Measurements from ENCODE around the gene SRGAP1. TPM values are rescaled to one million over a fixed set of nuclear protein-coding genes. Genes with fewer than 3 reads are reported as not detected.
"Not testable (repeated sequence)": the region's sequence is repeated elsewhere in the genome, so short reads cannot be mapped to it uniquely, and the experiment has no call there.

Gene SRGAP1
- total RNA-seq, 4 donors from 2014 or later: 7.2 to 22.9 (median 11.5) TPM

DNA sequence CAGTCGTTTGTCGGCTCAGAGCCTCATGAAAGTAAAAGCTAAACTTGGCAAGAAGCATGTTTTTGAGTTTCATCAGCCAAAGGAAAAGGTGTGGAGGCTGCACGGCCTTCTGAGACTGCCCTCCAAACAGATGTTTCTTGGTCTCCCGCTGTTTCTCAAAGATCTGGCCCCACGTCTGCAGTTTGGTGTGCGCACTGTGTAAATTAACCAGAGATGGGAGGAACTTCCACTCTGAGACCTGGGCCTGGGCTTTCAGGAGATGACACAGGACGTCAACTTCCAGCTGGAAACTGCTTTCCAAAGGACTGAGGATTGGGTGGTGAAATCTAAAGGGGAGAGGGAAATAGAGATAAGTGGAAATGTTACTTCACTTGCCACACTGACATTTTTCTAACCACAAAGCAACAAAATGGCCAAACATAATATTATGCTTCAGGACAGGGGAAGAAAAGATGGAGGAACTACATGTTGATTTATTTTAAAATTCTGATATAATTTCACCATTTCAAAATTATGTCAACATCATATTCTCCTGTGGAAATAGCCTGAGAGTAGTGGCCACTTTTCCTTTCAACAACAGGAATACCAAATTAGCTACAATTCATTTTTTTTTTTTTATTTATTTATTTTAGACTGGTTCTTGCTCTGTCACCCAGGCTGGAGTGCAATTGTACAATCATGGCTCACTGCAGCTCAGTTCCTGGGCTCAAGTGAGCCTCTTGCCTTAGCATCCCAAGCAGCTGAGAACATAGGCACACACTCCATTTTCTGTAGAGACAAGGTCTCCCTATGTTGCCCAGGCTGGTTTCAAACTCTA, 350.0 kb downstream of the SRGAP1 start:
- peaks cover 0 to 25% of the 10 kb centered on the region in 2 donors for H3K36me3 ChIP-seq
- no peaks in the 10 kb centered on the region for H3K4me1 ChIP-seq
- TF ChIP-seq POLR2AphosphoS5 (IDR thresholded peaks at IDR 0.05): no peak
- TF ChIP-seq EP300 (IDR thresholded peaks at IDR 0.05): no peak
- TF ChIP-seq, protein P1, sequence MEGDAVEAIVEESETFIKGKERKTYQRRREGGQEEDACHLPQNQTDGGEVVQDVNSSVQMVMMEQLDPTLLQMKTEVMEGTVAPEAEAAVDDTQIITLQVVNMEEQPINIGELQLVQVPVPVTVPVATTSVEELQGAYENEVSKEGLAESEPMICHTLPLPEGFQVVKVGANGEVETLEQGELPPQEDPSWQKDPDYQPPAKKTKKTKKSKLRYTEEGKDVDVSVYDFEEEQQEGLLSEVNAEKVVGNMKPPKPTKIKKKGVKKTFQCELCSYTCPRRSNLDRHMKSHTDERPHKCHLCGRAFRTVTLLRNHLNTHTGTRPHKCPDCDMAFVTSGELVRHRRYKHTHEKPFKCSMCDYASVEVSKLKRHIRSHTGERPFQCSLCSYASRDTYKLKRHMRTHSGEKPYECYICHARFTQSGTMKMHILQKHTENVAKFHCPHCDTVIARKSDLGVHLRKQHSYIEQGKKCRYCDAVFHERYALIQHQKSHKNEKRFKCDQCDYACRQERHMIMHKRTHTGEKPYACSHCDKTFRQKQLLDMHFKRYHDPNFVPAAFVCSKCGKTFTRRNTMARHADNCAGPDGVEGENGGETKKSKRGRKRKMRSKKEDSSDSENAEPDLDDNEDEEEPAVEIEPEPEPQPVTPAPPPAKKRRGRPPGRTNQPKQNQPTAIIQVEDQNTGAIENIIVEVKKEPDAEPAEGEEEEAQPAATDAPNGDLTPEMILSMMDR (IDR thresholded peaks at IDR 0.05): no peak
- no peak for TF ChIP-seq POLR2A (IDR thresholded peaks at IDR 0.05)
- 67 to 83% methylated on average over 1 to 5 of the region's 7 CpGs for WGBS, 2 donors (ENCODE audit: low coverage in 1 of 2)
- no peaks in the 10 kb centered on the region for H3K9me3 ChIP-seq
- no peak overlapping the region for H3K27ac ChIP-seq
- no peak overlapping the region for H3K4me3 ChIP-seq
- no peaks in the 10 kb centered on the region for H3K27me3 ChIP-seq
- no peak for ATAC-seq

DNA sequence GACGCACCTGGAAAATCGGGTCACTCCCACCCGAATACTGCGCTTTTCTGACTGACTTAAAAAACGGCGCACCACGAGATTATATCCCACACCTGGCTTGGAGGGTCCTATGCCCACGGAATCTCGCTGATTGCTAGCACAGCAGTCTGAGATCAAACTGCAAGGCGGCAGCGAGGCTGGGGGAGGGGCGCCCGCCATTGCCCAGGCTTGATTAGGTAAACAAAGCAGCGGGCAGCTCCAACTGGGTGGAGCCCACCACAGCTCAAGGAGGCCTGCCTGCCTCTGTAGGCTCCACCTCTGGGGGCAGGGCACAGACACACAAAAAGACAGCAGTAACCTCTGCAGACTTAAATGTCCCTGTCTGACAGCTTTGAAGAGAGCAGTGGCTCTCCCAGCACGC, 351.3 kb downstream of the SRGAP1 start:
- H3K4me1 ChIP-seq, H3K4me3 ChIP-seq, H3K27ac ChIP-seq, ATAC-seq, H3K27me3 ChIP-seq, H3K9me3 ChIP-seq: not testable (repeated sequence)
- WGBS, 2 donors (ENCODE audit: low coverage in 1 of 2): no CpG with 5 or more reads among the region's 15 CpGs
- H3K36me3 ChIP-seq: peaks cover 0 to 25% of the 10 kb centered on the region in 2 donors

DNA sequence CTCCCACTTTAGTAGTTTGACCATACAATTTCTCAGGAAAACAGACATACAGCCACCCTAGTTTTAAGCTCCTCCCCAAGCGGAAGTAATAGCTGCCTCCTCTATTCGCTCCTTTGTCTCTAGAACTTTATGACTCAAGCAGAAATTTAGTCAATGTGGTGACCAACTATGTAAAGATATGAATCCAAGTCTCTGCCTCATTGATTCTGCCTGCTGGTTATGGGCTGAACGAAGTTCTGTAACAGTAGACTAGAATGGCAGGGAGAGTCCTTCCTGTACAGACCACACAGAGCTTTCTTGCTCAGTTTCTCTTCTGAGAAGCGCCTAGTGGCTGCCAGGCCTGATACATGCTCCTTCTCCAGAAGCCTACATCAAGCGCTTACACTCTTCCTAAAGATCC, 358.5 kb downstream of the SRGAP1 start:
- no peaks in the 10 kb centered on the region for H3K4me1 ChIP-seq

DNA sequence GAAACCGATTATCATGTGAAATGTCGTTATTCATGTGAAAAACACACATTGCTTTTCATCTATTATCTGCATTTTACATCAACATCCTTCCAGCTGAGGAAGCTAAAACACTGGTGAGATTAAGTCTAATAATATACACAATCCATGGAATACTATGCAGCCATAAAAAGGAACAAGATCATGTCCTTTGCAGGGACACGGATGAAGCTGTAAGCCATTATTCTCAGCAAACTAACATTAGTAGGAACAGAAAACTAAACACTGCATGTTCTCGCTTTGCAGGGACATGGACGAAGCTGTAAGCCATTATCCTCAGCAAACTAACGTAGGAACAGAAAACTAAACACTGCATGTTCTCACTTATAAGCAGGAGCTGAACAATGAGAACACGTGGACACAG, 359.3 kb downstream of the SRGAP1 start:
- Histone ChIP-seq H3K9me3 (no peaks in the 10 kb centered on the region), H3K36me3 (peaks cover 0 to 21% of the 10 kb centered on the region in 2 donors), H3K4me3 (no peak overlapping the region), H3K4me1 (no peaks in the 10 kb centered on the region), H3K27me3 (no peaks in the 10 kb centered on the region), H3K27ac (no peak overlapping the region)
- TF ChIP-seq POLR2AphosphoS5 (IDR thresholded peaks at IDR 0.05) (no peak), POLR2A (IDR thresholded peaks at IDR 0.05) (no peak), EP300 (IDR thresholded peaks at IDR 0.05) (no peak)
- TF ChIP-seq, protein P1 (IDR thresholded peaks at IDR 0.05): no peak
- no peak for ATAC-seq
- 45 to 81% methylated on average over 6 to 7 of the region's 7 CpGs for WGBS, 2 donors (ENCODE audit: low coverage in 1 of 2)

More for the DNA sequence above, 358.5 kb downstream of the SRGAP1 start:
- Histone ChIP-seq H3K4me3 (no peak overlapping the region), H3K9me3 (no peaks in the 10 kb centered on the region), H3K27ac (no peak overlapping the region), H3K27me3 (no peaks in the 10 kb centered on the region), H3K36me3 (peaks cover 0 to 21% of the 10 kb centered on the region in 2 donors)
- ATAC-seq: no peak
- WGBS, 2 donors (ENCODE audit: low coverage in 1 of 2): 96 to 100% methylated on average over 2 to 3 of the region's 5 CpGs
- TF ChIP-seq, protein P1 (IDR thresholded peaks at IDR 0.05): no peak
- no peak for TF ChIP-seq POLR2A (IDR thresholded peaks at IDR 0.05)
- no peak for TF ChIP-seq EP300 (IDR thresholded peaks at IDR 0.05)
- TF ChIP-seq POLR2AphosphoS5 (IDR thresholded peaks at IDR 0.05): no peak

DNA sequence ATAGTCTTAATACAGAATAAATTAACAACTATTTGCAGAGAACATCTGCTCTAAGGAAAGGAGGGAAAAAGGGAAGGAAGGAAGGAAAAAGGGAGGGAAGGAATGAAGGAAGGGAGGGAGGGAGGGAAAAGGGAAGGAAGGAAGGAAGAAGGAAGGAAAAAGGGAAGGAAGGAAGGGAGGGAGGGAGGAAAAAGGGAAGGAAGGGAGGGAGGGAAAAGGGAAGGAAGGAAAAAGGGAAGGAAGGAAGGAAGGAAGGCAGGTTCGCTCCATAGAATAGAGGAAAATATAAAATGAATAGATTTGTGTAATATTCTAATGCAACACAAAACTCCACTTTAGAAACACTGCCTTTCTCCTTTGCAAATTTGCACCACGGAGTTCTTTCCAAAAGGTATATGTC, 361.0 kb downstream of the SRGAP1 start:
- Histone ChIP-seq H3K27ac (no peak overlapping the region), H3K36me3 (peaks cover 0 to 32% of the 10 kb centered on the region in 2 donors), H3K27me3 (no peaks in the 10 kb centered on the region), H3K4me3 (no peak overlapping the region), H3K4me1 (no peaks in the 10 kb centered on the region), H3K9me3 (no peaks in the 10 kb centered on the region)
- 88 to 92% methylated on average over 2 of the region's 2 CpGs for WGBS, 2 donors (ENCODE audit: low coverage in 1 of 2)
- TF ChIP-seq, protein P1 (IDR thresholded peaks at IDR 0.05): no peak
- TF ChIP-seq POLR2A (IDR thresholded peaks at IDR 0.05) (no peak), POLR2AphosphoS5 (IDR thresholded peaks at IDR 0.05) (no peak), EP300 (IDR thresholded peaks at IDR 0.05) (no peak)
- no peak for ATAC-seq

All from gastroesophageal sphincter (tissue), 4 donors.